HG03139 (cell line): ENCODE results near the gene AQP10.
"Not testable (repeated sequence)": the region's sequence is repeated elsewhere in the genome, so short reads cannot be mapped to it uniquely, and the experiment has no call there.

Experiments
- ATAC-seq: cut with Tn5 transposase; IDR thresholded peaks from one replicate; pipeline ENCODE4 v1.9.1; 2021; ENCODE audit not compliant: unreplicated experiment

AQP10 gene, protein sequence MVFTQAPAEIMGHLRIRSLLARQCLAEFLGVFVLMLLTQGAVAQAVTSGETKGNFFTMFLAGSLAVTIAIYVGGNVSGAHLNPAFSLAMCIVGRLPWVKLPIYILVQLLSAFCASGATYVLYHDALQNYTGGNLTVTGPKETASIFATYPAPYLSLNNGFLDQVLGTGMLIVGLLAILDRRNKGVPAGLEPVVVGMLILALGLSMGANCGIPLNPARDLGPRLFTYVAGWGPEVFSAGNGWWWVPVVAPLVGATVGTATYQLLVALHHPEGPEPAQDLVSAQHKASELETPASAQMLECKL

GRCh38 chr1:154320882-154321608 is at the start of gene AQP10:
TSS of gene AQP10 (plus strand) at chr1:154321093. CDS start at chr1:154321156, 63 bp downstream.
- no peak for ATAC-seq

DNA sequence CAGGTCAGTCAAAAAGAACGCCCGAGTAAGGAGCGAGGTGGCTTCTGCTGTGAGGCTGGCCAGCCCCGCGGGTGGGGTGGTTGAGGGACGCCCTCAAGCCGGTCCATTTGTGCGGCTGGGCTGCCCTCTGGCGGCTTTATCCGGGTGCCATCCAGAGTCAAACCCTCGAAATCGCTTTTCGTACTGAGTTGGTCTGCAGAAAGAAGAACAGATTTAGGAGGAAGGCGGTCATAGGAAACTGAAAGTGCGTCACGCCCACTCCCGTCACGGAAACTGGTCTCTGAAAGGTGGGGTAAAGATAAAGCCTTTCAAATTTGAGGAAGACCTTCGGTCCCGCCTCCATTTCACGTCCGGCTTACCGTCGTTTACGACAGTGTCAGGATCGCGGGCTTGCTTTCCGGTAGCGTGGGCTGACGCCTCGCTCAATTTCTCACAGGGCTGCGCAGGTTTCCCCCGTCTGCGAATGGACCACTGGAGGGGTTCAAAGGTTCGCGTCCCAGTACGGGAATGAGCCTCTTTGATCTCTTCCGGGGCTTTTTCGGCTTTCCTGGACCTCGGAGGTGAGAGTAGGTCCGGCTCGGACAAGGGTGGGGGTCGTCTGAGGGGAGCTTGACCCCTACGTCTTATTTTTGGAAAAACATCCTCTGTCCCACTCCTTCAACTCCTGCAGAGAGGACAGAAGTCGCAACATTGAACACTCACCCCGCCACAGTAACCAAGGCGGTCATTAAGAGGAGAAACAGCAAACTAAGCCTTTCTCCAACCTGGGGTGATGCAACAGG is 48.5 kb upstream of the AQP10 start, which contains the start of gene HAX1:
HAX1 (plus strand) TSS at position 413 of the 782 bp plus-strand sequence; CDS start at position 508, 95 bp downstream.
- peak; percentile 85 for ATAC-seq

GRCh38 chr1:154272999-154273563 is 47.8 kb upstream of the AQP10 start:
- no peak for ATAC-seq

GRCh38 chr1:154276797-154277196 is 44.1 kb upstream of the AQP10 start:
- ATAC-seq = no peak

DNA sequence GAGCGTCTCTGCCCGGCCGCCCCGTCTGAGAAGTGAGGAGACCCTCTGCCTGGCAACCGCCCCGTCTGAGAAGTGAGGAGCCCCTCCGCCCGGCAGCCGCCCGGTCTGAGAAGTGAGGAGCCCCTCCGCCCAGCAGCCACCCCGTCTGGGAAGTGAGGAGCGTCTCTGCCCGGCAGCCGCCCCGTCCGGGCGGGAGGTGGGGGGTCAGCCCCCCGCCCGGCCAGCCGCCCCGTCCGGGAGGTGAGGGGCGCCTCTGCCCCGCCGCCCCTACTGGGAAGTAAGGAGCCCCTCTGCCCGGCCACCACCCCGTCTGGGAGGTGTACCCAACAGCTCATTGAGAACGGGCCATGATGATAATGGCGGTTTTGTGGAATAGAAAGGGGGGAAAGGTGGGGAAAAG is 33.3 kb upstream of the AQP10 start:
- not testable (repeated sequence) for ATAC-seq

- ATAC-seq = no peak
These were observed 32.2 kb upstream of the AQP10 start for GRCh38 chr1:154288661-154289060.

DNA sequence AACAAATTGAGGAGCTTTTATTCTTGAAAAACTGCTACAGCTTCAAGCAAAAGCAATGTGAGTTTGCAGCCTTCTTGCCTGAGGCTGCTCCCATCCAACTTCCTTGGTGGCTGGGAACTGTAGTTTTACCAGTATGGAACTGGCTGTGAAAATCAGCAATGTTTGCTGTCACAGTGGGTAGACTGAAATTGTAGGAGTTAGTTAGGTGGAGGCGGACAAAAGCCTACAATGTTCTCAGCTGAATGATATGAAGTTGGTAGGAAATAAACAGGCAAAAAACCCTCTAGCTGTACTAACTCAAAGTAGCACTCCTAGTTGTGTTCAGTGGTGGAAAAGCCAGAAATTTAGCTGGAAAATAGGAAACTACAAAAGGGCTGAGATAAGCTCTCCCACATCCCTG is 30.0 kb upstream of the AQP10 start:
- no peak for ATAC-seq

DNA sequence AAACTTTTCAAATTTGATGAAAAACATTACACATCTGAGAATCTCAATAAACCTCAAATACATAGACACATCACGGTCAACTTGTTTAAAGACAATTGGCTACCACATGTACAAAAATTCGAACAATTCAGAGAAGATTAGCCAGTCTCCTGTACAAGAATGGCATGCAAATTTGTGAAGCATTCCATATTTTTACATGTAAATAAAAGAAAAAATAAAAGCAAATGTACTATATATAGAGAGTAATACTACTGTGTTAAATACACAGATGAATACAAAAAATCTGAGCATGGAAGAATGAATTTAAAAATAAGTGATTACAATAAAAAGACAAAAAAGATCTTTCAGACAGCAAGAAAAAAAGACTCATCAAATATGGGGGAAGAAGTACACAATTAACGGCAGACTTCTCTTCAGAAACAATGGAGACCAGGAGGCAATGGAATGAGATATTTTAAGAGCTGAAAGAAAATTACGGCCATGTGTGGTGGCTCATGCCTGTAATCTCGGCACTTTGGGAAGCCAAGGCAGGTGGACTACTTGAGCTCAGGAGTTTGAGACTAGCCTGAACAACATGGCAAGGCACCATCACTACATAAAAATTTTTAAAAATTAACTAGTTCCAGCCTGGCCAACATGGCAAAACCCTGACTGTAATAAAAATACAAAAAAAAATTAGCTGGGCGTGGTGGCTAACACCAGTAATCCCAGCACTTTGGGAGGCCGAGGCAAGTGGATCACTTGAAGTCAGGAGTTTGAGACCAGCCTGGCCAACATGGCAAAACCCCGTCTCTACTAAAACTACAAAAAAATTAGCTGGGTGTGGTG is 25.3 kb upstream of the AQP10 start:
- no peak for ATAC-seq

DNA sequence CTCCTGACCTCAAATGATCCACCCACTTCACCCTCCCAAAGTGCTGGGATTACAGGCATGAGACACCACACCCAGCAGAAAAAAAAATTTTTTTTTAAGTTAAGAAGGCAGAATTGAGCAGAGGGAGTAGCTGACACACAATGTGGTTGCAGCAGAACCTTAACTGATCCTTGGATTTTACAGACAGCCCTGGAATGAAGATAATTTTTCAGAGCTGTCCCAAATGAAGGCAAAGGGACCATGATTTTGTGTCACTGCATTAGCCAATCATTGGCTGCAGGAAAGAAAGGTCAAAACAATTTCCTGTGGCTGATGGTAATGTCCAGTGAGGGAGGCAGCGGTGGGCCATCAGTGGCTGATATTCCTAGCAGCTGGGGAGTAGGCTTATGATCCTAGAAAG is 19.3 kb upstream of the AQP10 start:
- ATAC-seq = no peak

- ATAC-seq = no peak
These were observed 16.1 kb upstream of the AQP10 start for GRCh38 chr1:154304664-154305337.

GRCh38 chr1:154306151-154306550 is 14.7 kb upstream of the AQP10 start:
- ATAC-seq = no peak

- ATAC-seq = not testable (repeated sequence)
These were observed 13.1 kb upstream of the AQP10 start for GRCh38 chr1:154307670-154308270.

DNA sequence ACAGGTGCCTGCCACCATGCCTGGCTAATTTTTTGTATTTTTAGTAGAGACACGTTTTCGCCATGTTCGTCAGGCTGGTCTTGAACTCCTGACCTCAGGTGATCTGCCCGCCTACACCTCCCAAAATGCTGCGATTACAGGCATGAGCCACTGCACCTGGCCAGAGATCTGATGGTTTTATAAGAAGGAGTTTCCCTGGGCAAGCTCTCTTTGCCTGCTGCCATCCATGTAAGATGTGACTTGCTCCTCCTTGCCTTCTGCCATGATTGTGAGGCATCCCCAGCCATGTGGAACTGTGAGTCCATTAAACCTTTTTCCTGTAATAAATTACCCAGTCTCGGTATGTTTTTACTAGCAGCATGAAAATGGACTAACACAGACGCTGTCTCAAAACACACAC is 11.8 kb upstream of the AQP10 start:
- not testable (repeated sequence) for ATAC-seq

DNA sequence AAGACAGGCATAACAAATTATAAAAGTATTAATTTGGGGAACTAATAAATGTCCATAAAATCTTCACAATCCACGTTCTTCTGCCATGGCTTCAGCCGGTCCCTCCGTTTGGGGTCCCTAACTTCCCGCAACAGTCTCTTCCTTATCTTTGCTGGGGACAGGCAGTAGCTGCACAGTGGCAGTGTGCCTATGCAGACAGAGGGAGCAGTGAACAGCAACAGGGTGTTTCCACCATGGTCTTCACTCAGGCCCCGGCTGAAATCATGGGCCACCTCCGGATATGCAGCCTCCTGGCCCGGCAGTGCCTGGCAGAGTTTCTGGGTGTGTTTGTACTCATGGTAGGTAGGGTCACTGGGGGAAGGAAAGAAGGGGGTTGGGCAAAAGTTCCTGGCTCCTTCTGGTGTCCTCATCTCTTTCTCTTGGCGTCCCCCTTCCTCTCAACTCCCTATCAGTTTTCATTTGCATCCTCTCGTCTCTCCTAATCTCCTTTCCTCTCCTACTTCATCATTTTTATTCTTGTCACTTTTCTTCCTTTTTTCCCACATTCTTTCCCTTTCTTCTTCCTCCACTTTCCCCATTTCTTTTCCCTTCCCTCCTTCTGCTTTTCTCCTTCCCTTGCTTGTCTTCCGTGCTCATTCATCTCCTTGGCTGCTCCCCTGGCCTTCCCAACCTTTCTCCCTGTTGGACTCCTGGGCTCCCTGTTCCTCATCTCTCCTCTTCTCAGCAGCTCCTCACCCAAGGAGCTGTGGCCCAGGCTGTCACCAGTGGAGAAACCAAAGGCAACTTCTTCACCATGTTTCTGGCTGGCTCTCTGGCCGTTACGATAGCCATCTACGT is 8.4 kb upstream of the AQP10 start:
- not testable (repeated sequence) for ATAC-seq

GRCh38 chr1:154313066-154313356 is 7.9 kb upstream of the AQP10 start:
- ATAC-seq = no peak

DNA sequence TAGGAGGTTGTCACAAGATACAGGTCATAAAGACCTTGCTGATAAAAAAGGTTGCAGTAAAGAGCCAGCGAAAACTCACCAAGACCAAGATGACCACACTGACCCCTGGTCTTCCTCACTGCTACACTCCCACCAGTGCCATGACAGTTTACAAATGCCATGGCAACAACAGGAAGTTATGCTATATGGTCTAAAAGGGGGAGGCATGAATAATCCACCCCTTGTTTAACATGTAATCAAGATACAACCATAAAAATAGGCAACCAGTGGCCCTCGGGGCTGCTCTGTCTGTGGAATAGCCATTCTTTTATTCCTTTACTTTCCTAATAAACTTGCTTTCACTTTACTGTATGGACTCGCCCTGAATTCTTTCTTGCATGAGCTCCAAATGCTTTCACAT is 6.7 kb upstream of the AQP10 start:
- not testable (repeated sequence) for ATAC-seq

- no peak for ATAC-seq
These were observed 4.2 kb upstream of the AQP10 start for GRCh38 chr1:154316704-154317103.

GRCh38 chr1:154318386-154318785 is 2.5 kb upstream of the AQP10 start:
- no peak for ATAC-seq

- not testable (repeated sequence) for ATAC-seq
These were observed 679 bp downstream of the AQP10 start for GRCh38 chr1:154321609-154321934.
